Liver (tissue), 3 donors: Measurements from ENCODE around the gene LTN1.

Source experiments
- EGR1 ChIP-seq, 2 donors: IDR thresholded peaks; 2 replicates each; pipeline ENCODE4 v1.6.1; 2016 to 2018; ENCODE audit warnings: antibody characterized with exemption in 2 of 2, low read depth in 2 of 2
- FOXA1 ChIP-seq: IDR thresholded peaks from 2 replicates; pipeline ENCODE4 v1.6.1; 2016; ENCODE audit warnings: antibody characterized with exemption
- GABPA ChIP-seq, 2 donors: IDR thresholded peaks in 1 of 2; conservative IDR thresholded peaks in 1 of 2; 2 replicates each; pipeline ENCODE4 v1.6.1; 2016; ENCODE audit warnings: antibody characterized with exemption in 2 of 2, mild to moderate bottlenecking in 1 of 2, moderate library complexity in 1 of 2
- RAD21 ChIP-seq, 2 donors: IDR thresholded peaks; 2 replicates each; pipeline ENCODE4 v1.6.1; 2016; ENCODE audit warnings: antibody characterized with exemption in 2 of 2, mild to moderate bottlenecking in 2 of 2
- SP1 ChIP-seq: IDR thresholded peaks from 2 replicates; pipeline ENCODE4 v1.6.1; 2018; ENCODE audit warnings: antibody characterized with exemption, mild to moderate bottlenecking
- TAF1 ChIP-seq: conservative IDR thresholded peaks from 2 replicates; pipeline ENCODE4 v1.6.1; 2016; ENCODE audit warnings: antibody characterized with exemption, mild to moderate bottlenecking
- TF ChIP-seq, protein P1 (sequence below): fragments of 150-350 bp; IDR thresholded peaks from 2 replicates; pipeline ENCODE4 v1.5.1; 2017; ENCODE audit warnings: improper control_type of control experiment, low read depth, low read length; ENCODE audit not compliant: missing input control
- TF ChIP-seq, protein P2 (sequence below): IDR thresholded peaks from 2 replicates; pipeline ENCODE4 v1.6.1; 2016; ENCODE audit warnings: antibody characterized with exemption
- TF ChIP-seq, protein P3 (sequence below): IDR thresholded peaks from 2 replicates; pipeline ENCODE4 v1.6.1; 2016; ENCODE audit warnings: antibody characterized with exemption, mild to moderate bottlenecking
- TF ChIP-seq, protein P4 (sequence below): IDR thresholded peaks from 2 replicates; pipeline ENCODE4 v1.6.1; 2016; ENCODE audit warnings: antibody characterized with exemption
- donor health status: healthy.
- donor health status: healthy.

DNA sequence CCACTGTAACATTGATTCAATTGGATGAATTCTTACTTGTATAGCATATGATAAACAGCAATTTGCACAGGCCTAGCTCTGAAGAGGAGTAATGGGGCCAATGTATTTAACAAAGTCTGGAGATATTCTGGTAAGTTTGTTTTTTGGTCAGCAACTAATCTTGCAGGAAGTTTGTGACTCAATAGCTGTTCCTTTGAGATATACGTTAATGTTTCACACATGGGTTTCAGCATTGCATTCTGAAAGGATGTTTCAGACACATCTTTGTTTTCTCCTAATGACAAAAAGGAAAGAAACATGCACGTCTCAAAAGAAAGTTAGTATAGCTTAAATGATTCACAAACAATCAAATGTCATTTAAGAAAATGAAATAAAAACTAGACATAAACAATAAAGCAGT lies 49.0 kb downstream of the LTN1 start:
- TF ChIP-seq, protein P1, sequence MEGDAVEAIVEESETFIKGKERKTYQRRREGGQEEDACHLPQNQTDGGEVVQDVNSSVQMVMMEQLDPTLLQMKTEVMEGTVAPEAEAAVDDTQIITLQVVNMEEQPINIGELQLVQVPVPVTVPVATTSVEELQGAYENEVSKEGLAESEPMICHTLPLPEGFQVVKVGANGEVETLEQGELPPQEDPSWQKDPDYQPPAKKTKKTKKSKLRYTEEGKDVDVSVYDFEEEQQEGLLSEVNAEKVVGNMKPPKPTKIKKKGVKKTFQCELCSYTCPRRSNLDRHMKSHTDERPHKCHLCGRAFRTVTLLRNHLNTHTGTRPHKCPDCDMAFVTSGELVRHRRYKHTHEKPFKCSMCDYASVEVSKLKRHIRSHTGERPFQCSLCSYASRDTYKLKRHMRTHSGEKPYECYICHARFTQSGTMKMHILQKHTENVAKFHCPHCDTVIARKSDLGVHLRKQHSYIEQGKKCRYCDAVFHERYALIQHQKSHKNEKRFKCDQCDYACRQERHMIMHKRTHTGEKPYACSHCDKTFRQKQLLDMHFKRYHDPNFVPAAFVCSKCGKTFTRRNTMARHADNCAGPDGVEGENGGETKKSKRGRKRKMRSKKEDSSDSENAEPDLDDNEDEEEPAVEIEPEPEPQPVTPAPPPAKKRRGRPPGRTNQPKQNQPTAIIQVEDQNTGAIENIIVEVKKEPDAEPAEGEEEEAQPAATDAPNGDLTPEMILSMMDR: no peak
- TF ChIP-seq, protein P2, sequence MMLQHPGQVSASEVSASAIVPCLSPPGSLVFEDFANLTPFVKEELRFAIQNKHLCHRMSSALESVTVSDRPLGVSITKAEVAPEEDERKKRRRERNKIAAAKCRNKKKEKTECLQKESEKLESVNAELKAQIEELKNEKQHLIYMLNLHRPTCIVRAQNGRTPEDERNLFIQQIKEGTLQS: no peak
- no peak for TF ChIP-seq EGR1 (IDR thresholded peaks at IDR 0.05; ENCODE audit: low read depth in 2 of 2)
- no peak for TF ChIP-seq SP1
- TF ChIP-seq, protein P3, sequence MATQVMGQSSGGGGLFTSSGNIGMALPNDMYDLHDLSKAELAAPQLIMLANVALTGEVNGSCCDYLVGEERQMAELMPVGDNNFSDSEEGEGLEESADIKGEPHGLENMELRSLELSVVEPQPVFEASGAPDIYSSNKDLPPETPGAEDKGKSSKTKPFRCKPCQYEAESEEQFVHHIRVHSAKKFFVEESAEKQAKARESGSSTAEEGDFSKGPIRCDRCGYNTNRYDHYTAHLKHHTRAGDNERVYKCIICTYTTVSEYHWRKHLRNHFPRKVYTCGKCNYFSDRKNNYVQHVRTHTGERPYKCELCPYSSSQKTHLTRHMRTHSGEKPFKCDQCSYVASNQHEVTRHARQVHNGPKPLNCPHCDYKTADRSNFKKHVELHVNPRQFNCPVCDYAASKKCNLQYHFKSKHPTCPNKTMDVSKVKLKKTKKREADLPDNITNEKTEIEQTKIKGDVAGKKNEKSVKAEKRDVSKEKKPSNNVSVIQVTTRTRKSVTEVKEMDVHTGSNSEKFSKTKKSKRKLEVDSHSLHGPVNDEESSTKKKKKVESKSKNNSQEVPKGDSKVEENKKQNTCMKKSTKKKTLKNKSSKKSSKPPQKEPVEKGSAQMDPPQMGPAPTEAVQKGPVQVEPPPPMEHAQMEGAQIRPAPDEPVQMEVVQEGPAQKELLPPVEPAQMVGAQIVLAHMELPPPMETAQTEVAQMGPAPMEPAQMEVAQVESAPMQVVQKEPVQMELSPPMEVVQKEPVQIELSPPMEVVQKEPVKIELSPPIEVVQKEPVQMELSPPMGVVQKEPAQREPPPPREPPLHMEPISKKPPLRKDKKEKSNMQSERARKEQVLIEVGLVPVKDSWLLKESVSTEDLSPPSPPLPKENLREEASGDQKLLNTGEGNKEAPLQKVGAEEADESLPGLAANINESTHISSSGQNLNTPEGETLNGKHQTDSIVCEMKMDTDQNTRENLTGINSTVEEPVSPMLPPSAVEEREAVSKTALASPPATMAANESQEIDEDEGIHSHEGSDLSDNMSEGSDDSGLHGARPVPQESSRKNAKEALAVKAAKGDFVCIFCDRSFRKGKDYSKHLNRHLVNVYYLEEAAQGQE: no peak
- TF ChIP-seq, protein P4, sequence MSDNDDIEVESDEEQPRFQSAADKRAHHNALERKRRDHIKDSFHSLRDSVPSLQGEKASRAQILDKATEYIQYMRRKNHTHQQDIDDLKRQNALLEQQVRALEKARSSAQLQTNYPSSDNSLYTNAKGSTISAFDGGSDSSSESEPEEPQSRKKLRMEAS: no peak
- no peak for TF ChIP-seq GABPA (IDR thresholded peaks at IDR 0.05 in 1 of 2, conservative IDR thresholded peaks at IDR 0.05 in 1 of 2)
- no peak for TF ChIP-seq TAF1
- no peak for TF ChIP-seq RAD21 (IDR thresholded peaks at IDR 0.05)
- TF ChIP-seq FOXA1: no peak
